Retinal pigment epithelial cell (primary cell): ENCODE measurements around the gene ISOC2.

Experiments
- DNase-seq: peaks from one replicate; pipeline ENCODE4 v3.0.0-alpha.2; 2010; ENCODE audit warnings: low read depth
- H3K4me3 ChIP-seq: 2 replicates; pipeline ENCODE4 v1.5.1; 2011; ENCODE audit warnings: mild to moderate bottlenecking, low read length, control low read depth, moderate library complexity
- TF ChIP-seq, protein P1 (sequence below): conservative IDR thresholded peaks from 2 replicates; pipeline ENCODE4 v1.5.1; 2011; ENCODE audit warnings: low read depth, low read length, control low read depth, inconsistent platforms

The ISOC2 gene, protein sequence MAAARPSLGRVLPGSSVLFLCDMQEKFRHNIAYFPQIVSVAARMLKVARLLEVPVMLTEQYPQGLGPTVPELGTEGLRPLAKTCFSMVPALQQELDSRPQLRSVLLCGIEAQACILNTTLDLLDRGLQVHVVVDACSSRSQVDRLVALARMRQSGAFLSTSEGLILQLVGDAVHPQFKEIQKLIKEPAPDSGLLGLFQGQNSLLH

DNA sequence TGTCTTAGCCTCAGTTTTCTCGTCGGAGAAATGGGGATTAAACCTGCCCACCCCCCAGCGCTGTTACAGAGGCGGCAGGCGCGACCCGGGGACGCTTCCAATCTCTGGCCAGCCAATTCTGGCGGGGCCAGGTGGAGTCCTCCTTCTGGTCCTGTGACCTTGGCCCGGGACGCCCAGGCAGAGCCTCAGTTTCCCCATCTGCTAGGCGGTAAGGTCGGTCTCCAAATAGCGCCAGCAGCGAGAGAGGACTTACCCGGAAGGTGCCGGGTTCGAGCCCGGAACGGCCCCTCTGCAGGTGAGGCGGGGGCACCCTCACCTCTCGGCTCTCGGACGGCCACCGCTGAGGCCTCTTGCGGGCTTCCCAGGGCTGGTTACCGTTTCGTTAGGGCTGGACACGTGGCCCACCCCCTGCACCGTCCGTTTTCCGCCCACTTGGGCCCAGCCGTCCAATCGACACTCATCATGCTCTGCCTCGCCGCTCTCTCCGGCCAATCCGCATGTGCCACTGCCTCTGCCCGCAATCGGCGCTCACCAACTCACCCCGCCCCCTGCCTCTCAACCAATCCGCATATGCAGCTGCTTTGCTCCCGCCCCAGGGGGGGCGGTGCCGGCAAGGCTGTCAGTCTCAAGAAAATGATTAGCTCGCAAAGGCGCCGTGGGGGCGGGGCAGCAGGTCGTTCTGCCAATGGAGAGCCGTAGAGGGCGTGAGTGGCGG lies at the start of gene ISOC2:
Gene ISOC2, minus strand, starts transcription at position 384 of the 715 bp plus-strand sequence. CDS start 5,156 bp downstream, outside the sequence.
- TF ChIP-seq, protein P1, sequence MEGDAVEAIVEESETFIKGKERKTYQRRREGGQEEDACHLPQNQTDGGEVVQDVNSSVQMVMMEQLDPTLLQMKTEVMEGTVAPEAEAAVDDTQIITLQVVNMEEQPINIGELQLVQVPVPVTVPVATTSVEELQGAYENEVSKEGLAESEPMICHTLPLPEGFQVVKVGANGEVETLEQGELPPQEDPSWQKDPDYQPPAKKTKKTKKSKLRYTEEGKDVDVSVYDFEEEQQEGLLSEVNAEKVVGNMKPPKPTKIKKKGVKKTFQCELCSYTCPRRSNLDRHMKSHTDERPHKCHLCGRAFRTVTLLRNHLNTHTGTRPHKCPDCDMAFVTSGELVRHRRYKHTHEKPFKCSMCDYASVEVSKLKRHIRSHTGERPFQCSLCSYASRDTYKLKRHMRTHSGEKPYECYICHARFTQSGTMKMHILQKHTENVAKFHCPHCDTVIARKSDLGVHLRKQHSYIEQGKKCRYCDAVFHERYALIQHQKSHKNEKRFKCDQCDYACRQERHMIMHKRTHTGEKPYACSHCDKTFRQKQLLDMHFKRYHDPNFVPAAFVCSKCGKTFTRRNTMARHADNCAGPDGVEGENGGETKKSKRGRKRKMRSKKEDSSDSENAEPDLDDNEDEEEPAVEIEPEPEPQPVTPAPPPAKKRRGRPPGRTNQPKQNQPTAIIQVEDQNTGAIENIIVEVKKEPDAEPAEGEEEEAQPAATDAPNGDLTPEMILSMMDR, result no peak
- peak; percentile 99 for DNase-seq
- peak within 1 kb of the TSS; percentile 90 for H3K4me3 ChIP-seq

DNA sequence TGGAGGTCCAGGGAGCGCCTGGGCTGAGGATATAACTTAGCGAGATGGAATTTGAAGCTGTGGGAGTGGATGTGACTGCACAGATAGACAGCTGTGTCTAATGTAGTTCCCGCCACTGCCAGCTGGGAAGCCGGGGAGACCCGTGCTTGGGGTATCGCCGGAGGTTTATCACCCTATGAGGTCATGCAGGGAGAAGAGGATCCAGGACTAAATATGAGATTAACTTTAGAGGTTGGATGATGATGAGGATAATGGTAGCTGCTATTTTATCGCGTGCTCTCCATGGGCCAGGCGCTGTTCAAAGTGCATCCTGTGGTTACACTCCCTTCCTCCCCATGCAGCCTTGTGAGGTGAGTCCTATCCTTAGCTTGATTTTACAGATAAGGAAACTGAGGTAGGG lies 46.7 kb upstream of the ISOC2 start:
- TF ChIP-seq, protein P1, result no peak
- no peak for DNase-seq
- no peak overlapping the region for H3K4me3 ChIP-seq

DNA sequence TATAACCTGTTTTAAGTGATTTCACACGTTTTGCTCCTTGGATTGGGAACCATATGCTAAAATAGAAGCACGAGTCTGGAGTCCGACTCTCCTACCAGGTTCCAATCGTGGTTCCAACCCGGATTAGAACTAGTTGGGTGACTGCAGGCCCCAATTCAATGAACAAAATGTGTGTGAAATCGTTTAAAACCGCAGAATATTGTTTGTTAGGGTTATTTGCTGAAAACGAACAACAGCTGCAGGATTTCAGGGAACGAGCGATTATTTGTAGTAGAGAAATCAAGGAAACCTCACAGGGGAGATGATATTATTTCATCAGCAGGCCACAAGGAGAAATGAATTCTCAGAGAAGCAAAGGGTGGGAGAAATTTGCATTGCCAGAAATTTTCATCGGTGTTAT lies 43.5 kb upstream of the ISOC2 start:
- no peak overlapping the region for H3K4me3 ChIP-seq
- DNase-seq, result no peak
- TF ChIP-seq, protein P1, result no peak

DNA sequence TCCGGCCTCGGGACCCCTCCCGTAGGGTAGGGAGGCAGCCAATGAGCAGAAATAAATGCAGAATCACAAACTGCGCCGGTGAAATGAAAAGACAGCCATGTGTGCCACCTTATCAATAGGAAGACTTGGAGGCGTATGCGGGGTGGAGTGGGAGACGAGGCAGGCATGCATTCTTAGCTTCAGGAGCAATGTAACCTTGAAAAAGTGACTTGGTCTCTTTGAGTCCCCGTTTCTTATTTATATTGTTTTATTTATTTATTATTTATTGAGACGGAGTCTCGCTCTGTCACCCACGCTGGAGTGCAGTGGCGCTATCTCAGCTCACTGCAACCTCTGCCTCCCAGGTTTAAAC lies 42.8 kb upstream of the ISOC2 start:
- H3K4me3 ChIP-seq, result no peak overlapping the region
- DNase-seq, result no peak
- TF ChIP-seq, protein P1, result no peak

DNA sequence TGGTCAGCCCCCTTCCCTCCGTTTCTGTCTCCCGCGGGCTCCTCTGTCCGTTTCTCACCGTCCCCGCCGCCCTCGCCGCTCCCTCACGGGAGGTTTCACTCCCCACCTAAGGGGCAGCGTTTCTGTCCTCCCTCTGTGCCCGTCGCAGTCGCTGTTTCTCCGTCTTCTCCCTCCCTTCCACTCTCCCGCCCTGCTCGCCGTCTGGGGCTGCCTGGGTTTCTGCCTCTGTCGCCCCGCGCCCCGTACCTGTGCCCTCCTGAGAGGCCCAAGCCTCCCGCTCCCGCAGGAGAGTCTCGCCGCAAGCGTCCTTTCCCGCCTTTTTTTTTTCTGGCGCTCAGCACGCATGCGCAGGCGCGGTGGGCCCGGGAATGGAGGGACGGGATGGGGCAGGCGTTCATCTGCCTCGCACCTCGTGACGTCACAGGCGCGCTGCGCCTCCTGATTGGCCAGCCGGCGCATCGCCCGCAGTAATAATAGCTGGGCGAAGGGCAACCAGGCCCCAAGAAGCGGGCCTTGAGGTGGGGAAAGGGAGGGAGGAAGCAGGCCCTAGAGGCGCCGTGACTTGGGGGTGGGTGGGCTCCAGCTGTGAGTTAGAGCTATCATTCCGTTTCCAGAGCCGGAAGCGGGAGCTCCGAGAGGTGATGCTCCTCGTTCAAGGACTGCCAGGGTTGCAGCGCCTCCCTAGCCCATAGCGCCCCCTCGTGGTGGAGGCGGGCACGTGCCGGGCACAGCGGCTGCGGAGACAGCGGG lies 42.2 kb upstream of the ISOC2 start:
- H3K4me3 ChIP-seq, result peak overlapping the region; percentile 57
- TF ChIP-seq, protein P1, result peak; percentile 91
- DNase-seq, result peak; percentile 63

DNA sequence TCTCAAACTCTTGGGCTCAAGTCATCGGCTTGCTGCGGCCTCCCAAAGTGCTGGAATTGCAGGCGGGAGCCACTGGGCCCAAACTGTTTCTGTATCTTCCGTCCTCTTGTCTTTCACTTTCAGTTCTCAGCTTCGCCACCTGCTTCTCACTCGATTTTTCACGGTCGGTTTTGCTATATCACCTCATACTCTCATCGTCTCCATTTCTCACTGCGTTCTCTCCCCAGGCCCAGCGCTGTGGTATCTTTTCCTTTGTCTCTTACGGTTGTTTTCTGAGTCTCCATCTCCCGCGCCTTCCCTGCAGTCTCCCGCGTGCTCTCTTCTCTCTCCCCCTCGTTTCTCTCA lies 41.7 kb upstream of the ISOC2 start:
- no peak for DNase-seq
- TF ChIP-seq, protein P1, result no peak
- no peak overlapping the region for H3K4me3 ChIP-seq
